RCC 7860 (cell line): ENCODE data around the gene WASHC4.

ENCODE experiments used
- DNase-seq: peaks from one replicate; pipeline ENCODE4 v3.0.0-alpha.2; 2015; ENCODE audit warnings: low spot score
- FAIRE-seq: peaks from 2 replicates; lab custom pipeline; 2012; peaks lifted over from hg19 to GRCh38; lab: Jason Lieb, UNC

Gene WASHC4

DNA sequence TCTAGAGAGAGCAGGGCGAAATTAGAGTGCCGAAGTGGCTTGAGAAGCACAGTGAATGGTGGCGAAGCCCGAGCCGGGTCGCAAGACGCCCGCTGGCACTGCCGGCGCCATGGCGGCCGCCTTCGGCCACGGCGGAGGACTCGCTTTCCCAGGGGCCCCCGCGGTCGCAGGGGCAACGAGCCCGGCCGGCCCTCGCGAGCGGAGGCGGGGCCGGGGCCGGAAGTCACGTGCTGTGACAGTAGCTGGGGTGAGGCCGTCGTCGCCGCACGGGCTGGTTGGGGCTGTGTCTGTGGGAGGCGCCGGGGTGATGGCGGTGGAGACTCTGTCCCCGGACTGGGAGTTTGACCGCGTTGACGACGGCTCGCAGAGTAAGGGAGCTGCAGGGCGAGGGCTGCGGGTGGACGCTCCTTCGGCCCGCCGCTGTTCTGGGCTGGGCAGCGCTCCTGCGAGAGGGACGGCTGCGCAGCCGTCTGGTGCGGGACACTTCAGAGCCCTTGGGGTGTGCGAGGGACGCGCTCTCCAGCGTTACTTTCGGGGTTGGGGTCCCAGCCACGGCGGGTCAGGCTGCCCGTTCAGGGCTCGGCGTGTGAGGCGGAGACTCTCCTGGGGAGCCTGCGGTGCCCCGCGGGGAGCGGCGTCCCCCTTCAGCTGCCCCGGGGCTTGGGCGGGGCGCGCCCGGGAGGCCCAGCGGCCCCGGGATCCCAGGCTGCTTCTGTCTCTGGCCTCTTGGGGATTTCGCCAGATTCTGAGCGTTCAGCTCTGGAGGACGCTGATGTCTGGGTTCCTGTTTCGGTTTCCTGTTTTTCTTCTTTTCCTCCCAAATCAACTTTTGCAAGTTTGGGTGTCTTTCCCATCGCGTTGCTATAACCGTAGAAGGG lies at the start of gene WASHC4:
Gene WASHC4, plus strand, starts transcription at position 238 of the 878 bp plus-strand sequence. Its CDS starts 70 bp downstream, at position 308.
- DNase-seq (peak; percentile 79), FAIRE-seq (no peak)

DNA sequence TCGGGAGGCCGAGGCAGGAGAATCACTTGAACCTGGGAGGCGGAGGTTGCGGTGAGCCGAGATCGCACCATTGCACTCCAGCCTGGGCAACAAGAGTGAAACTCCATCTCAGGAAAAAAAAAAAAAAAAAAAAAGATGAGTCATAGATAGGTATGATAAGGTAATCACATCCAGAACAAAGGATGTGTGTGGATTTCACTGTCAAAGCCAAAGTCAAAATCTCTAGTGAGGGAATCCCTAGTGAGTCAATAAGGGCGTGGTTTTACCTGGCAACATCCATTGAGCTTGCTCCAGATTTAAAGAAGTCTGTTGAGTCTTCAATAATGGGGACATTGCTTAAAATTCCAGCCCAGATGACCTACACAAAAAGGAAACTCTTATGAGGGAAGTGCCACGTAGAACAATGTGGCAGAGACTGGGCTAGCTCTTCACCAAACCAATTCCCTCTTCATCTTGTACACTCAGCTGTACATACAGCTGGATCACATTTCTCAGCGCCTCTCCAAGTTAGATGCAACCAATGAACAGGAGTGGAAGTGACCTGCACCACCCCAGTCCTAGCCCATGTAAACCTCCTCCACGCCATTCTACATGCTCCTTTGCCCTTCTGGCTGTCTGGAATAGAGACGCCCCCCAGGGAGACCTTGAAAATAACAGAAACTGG lies 46.7 kb upstream of the WASHC4 start:
- FAIRE-seq (no peak), DNase-seq (no peak)

GRCh38 chr12:105064564-105065178 lies 42.9 kb upstream of the WASHC4 start:
- FAIRE-seq (no peak), DNase-seq (no peak)

GRCh38 chr12:105067511-105068031 lies 40.0 kb upstream of the WASHC4 start:
- DNase-seq: no peak
- FAIRE-seq: no peak

- FAIRE-seq (no peak), DNase-seq (no peak)
Observed at GRCh38 chr12:105069936-105070702, 37.4 kb upstream of the WASHC4 start.

DNA sequence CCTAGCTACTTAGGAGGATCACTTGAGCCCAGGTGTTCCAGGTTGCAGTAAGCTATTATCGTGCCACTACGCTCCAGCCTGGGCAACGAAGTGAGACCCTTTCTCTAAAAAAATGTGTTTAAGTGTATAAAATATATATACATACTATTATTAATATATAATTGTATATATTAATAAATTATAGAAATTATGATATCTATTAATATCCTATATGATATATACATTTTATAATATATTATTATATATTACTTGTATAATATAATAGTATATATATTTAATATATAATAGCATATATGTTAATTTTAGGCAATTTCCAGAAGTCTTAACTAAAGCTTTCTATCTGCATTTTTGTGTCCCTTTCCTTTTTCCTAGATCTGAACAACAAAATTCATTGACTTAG lies 35.5 kb upstream of the WASHC4 start:
- DNase-seq (no peak), FAIRE-seq (peak; percentile 50)

DNA sequence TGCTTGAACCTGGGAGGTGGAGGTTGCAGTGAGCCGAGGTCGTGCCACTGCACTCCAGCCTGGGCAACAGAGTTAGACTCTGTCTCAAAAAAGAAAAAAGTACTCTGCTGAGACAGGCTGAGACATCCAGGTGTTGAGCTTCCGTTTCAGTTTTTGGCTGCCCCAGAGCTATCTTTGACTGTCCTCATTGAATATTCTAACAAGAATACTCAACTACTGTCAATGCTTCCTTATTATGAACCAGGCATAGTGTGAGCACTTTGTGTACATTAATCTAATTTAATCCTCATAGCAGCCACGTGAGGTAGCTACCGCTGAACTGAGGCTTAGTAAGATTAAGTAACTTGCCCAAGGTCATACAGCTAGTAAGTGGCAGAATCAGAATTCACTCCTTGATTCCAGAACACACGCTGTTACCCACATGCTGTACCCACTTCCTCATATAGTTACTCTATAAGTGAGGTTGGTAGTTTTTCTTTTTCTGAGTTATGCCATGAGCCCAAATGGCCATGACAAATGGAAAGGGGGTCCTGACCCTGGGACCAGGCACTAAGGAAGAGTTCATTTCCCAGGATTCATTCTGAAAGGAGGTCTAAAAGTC lies 34.5 kb upstream of the WASHC4 start:
- DNase-seq (no peak), FAIRE-seq (no peak)

GRCh38 chr12:105076098-105076497 lies 31.4 kb upstream of the WASHC4 start:
- no peak for DNase-seq

GRCh38 chr12:105076913-105077312 lies 30.6 kb upstream of the WASHC4 start:
- DNase-seq: no peak
- FAIRE-seq: no peak

More at GRCh38 chr12:105076098-105076497, 31.4 kb upstream of the WASHC4 start:
- no peak for FAIRE-seq

- DNase-seq (no peak), FAIRE-seq (no peak)
Observed at GRCh38 chr12:105077435-105077834, 30.1 kb upstream of the WASHC4 start.

DNA sequence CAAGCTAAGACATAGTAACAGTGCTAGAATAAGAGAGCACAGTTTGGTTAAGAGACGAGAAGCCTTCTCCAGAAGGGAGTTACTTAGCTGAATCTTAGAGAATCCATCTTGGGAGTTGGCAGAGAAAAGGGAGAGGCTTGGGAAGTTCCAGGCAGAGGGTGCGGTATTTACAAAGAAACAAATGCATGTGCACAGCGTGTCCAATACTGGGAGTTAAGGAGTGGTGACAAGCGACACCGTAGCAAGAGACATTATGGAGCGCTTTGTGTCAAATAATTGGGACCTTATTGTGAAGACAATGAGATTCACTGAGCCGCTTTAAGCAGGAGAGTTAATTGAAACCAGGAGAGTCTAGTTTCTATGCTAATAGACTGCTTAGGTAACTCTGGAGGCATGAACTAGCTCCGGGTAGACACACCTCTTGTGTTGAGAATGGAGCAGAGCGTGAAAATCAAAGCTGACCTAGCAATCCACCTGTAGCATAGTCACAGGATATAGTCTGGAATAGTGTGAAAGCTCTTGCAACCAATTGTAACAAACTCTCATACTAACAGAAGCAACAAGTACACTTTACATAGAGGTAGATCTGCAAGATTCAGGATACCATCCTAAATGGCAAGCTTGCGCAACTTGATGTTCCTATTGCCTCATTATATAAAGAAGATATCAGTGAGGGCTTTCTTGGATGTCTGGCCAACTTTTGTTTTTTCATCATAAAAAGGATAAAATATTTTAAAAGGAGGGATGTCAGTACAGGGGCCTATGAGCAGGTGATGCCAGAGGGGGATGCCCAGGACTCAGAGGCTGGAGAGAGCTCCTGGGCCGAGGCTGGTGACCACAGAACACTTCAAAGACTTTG lies 28.6 kb upstream of the WASHC4 start:
- DNase-seq: no peak
- no peak for FAIRE-seq

DNA sequence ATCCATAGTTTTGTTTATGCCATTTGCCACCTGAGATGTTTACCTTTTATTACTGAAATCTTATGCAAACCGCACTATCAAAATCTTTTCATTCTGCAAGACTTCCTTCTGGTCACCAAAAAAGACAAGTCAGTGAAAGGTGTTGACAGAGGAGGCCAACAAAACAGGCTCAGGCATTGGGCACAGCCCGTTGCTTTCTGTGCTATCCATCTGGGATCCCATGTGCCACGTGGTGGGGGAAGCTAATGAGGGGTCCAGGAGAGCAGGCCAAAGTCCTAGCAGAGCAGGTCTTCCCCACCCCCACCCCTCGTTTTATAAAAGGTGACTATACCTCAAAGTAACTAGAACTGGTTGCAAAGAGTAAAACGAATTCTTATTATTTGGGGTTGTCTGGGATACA lies 24.5 kb upstream of the WASHC4 start:
- FAIRE-seq: no peak
- DNase-seq: no peak

- FAIRE-seq (no peak), DNase-seq (no peak)
Observed at GRCh38 chr12:105083551-105084105, 23.9 kb upstream of the WASHC4 start.

DNA sequence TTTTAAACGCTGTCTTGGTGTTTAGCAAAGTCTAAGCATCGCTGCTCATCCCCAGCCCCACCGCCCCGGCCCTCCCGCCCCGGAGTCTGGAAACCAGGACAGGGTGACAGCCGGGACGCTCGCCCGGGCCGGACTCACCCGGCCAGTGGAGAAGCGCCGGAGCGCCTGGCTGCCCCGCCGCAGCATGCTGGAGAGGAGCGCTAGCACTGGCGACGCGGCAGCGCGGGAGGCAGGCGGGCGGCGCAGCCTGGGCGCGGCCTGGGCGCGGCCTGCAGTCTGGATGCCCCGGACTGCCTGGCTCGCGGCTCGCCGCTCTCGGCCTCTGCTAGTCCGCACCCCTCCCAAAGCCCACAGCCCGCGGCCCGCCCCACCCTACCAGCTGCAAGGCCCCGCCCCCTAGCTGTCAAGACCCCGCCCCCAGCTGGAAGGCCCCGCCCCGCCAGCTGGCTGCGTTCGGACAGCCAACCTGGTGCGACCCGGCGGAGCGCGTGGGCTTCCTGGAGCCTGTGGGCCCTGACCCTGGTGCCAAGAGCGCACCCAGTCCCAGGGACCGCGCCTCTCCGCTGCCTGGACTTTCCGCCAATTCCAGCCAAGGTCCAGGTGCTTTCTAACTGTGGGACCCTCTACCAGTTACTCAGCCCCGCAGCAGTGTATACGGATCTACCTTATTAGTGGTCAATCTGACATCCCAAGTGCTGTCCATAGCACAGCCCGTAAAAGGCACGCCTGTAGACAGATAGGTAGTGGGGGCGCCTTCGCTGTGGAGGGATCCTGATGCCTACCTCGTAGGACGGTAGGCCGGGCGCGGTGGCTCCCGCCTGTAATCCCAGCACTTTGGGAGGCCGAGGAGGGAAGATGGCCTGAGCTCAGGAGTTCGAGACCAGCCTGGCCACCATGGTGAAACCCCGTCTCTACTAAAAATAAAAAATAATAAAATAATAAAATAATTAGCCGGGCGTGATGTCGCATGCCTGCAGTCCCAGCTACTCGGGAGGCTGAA lies 23.0 kb upstream of the WASHC4 start, which contains the start of gene ALDH1L2:
Gene ALDH1L2, minus strand, starts transcription at position 208 of the 1,000 bp plus-strand sequence. Its CDS starts 22 bp downstream, at position 186.
- DNase-seq (no peak), FAIRE-seq (no peak)

GRCh38 chr12:105085501-105085900 lies 22.0 kb upstream of the WASHC4 start:
- no peak for FAIRE-seq
- DNase-seq: no peak

- FAIRE-seq (no peak), DNase-seq (no peak)
Observed at GRCh38 chr12:105089817-105090216, 17.7 kb upstream of the WASHC4 start.

DNA sequence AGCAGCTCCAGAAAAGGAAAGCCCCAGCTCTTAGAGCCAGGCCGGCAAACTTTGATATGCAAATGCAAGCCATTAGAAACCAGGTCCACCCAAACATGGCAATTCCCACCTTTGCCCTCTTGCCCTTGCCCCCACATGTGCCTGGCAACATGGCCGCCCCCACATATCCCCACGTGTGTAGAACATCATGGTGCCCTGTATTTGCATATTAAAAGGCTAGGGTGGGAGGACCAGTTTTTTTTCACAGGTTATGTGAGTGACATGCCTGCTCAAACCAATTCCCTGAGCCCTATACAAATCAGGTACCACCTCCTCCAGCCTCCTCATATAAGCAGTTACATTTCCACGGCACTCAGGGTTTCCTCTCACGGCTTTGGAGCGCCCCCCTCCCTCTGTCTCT lies 17.2 kb upstream of the WASHC4 start:
- FAIRE-seq (no peak), DNase-seq (no peak)
